B cell (primary cell): ENCODE measurements around the gene LPAR2. TPM values are rescaled to one million over a fixed set of nuclear protein-coding genes. Genes with fewer than 3 reads are reported as not detected.

ENCODE experiments used
- ATAC-seq: fragments of 200-7000 bp; cut with Tn5 transposase; one replicate; pipeline ENCODE4 v1.10.0; 2021; ENCODE audit warnings: low read depth, mild to moderate bottlenecking, moderate number of reproducible peaks, moderate library complexity
- CTCF ChIA-PET: fragments of 350-600 bp; sonication (Branson Sonifier 250); formaldehyde crosslinking; loops from one replicate; lab custom pipeline; 2021; ENCODE audit warnings: antibody characterized with exemption, inconsistent platforms; lab: Charles Lee
- POLR2A ChIA-PET: fragments of 350-600 bp; sonication (Branson Sonifier 250); formaldehyde crosslinking; loops from one replicate; lab custom pipeline; 2021; ENCODE audit warnings: antibody characterized with exemption; lab: Charles Lee
- DNase-seq: peaks from one replicate; pipeline ENCODE4 v3.0.0; 2013
- H2AFZ ChIP-seq: 2 replicates; pipeline ENCODE4 v1.6.1; 2012; ENCODE audit warnings: mild to moderate bottlenecking, low read depth, low read length; ENCODE audit not compliant: insufficient read depth, poor library complexity, severe bottlenecking
- H3K27ac ChIP-seq, 2 donors: 1 replicate in 1 of 2; 2 replicates in 1 of 2; pipeline ENCODE4 v1.5.1; 2012 to 2013; ENCODE audit warnings: low read length in 2 of 2, mild to moderate bottlenecking in 2 of 2, moderate library complexity in 1 of 2
- H3K27me3 ChIP-seq, 4 experiments: fragments of 200-600 bp in 1 of 4; sonication (generic) in 1 of 4; replicated peaks in 1 of 4; 1 replicate in 2 of 4; 2 replicates in 2 of 4; pipeline versions ENCODE4 v1.6.1 to v1.7.0; 2013 to 2016; ENCODE audit warnings: low read length in 3 of 4, mild to moderate bottlenecking in 2 of 4, mixed read lengths in 1 of 4, moderate library complexity in 1 of 4; ENCODE audit not compliant: insufficient read depth in 4 of 4, control insufficient read depth in 3 of 4; ENCODE audit errors: control extremely low read depth in 1 of 4
- H3K36me3 ChIP-seq, 2 experiments: replicated peaks in 1 of 2; 1 replicate in 1 of 2; 2 replicates in 1 of 2; pipeline versions ENCODE4 v1.6.1 to v1.7.1; 2013; ENCODE audit warnings: low read length in 1 of 2; ENCODE audit not compliant: insufficient read depth in 2 of 2, control insufficient read depth in 1 of 2; ENCODE audit errors: control extremely low read depth in 1 of 2, extremely low read depth in 1 of 2
- H3K4me1 ChIP-seq, 2 donors: fragments of 200-600 bp in 1 of 2; sonication (generic) in 1 of 2; 1 replicate in 1 of 2; 2 replicates in 1 of 2; pipeline versions ENCODE4 v1.5.1 to v1.6.1; 2013 to 2017; ENCODE audit warnings: low read length in 2 of 2; ENCODE audit not compliant: control insufficient read depth in 2 of 2, insufficient read depth in 2 of 2
- H3K4me2 ChIP-seq: replicated peaks from 2 replicates; pipeline ENCODE3; 2012; ENCODE audit warnings: mild to moderate bottlenecking, low read depth, low read length; ENCODE audit not compliant: poor library complexity, severe bottlenecking
- H3K4me3 ChIP-seq, 5 experiments: fragments of 200-600 bp in 1 of 5; sonication (generic) in 1 of 5; 1 replicate in 3 of 5; 2 replicates in 2 of 5; pipeline versions ENCODE4 v1.5.1 to v1.7.0; 2011 to 2016; ENCODE audit warnings: low read length in 4 of 5, mild to moderate bottlenecking in 4 of 5, low read depth in 2 of 5, control low read depth in 1 of 5, moderate library complexity in 1 of 5; ENCODE audit not compliant: insufficient read depth in 1 of 5; ENCODE audit errors: control extremely low read depth in 1 of 5, extremely low read depth in 1 of 5
- H3K79me2 ChIP-seq: fragments of 200-600 bp; sonication (generic); one replicate; pipeline ENCODE4 v1.6.0; 2016; ENCODE audit warnings: low read length; ENCODE audit not compliant: control insufficient read depth, insufficient read depth
- H3K9ac ChIP-seq: fragments of 200-600 bp; sonication (generic); 2 replicates; pipeline ENCODE4 v1.6.1; 2017; ENCODE audit warnings: mild to moderate bottlenecking, low read length, moderate library complexity
- H3K9me3 ChIP-seq, 3 donors: one replicate each; pipeline versions ENCODE4 v1.6.1 to v1.7.1; 2013; ENCODE audit warnings: low read length in 2 of 3; ENCODE audit not compliant: control insufficient read depth in 2 of 3, insufficient read depth in 1 of 3; ENCODE audit errors: control extremely low read depth in 1 of 3
- H4K20me1 ChIP-seq: 2 replicates; pipeline ENCODE4 v1.6.0; 2012; ENCODE audit warnings: mild to moderate bottlenecking, low read length; ENCODE audit not compliant: insufficient read depth, control insufficient read depth, poor library complexity, severe bottlenecking
- H3K27ac Mint-ChIP-seq: one replicate; pipeline ENCODE4 v1.8.0; 2021; ENCODE audit warnings: mixed read lengths
- H3K27me3 Mint-ChIP-seq: one replicate; pipeline ENCODE4 v1.8.0; 2021; ENCODE audit warnings: mixed read lengths
- H3K4me1 Mint-ChIP-seq: one replicate; pipeline ENCODE4 v1.8.0; 2021; ENCODE audit warnings: mixed read lengths
- H3K4me3 Mint-ChIP-seq: one replicate; pipeline ENCODE4 v1.8.0; 2021; ENCODE audit warnings: mixed read lengths
- H3K9me3 Mint-ChIP-seq: one replicate; pipeline ENCODE4 v1.8.0; 2022; ENCODE audit warnings: mixed read lengths; ENCODE audit not compliant: insufficient read depth
- CTCF ChIP-seq: fragments of 200-600 bp; IDR thresholded peaks from one replicate; pipeline ENCODE4 v1.8.0; 2022; ENCODE audit warnings: antibody characterized with exemption, mild to moderate bottlenecking
- EZH2 ChIP-seq: IDR thresholded peaks from 2 replicates; pipeline ENCODE4 v1.6.1; 2012; ENCODE audit warnings: borderline replicate concordance, low read depth, mild to moderate bottlenecking, moderate library complexity, low read length; ENCODE audit not compliant: insufficient read depth, poor library complexity, severe bottlenecking
- WGBS: methylation state at CpG from one replicate; pipeline ENCODE4 v1.1.5; 2013; ENCODE audit warnings: missing lambda C conversion rate; ENCODE audit not compliant: insufficient coverage; 5-methylcytosine and 5-hydroxymethylcytosine counted together
- intact Hi-C: fragments of 100-400 bp; cut with micrococcal nuclease; formaldehyde crosslinking; loops from one replicate; pipeline ENCODE4 v1.10.0; 2022
- polyA plus RNA-seq: library from polyadenylated mRNA; depleted of rRNA; stranded (reverse); fragments of >200 nt; gene quantifications from 2 replicates; pipeline ENCODE4 v1.2.3, GENCODE V29; 2012
- total RNA-seq, 2 donors: library from RNA; stranded (reverse); fragments of 120-200 nt in 1 of 2; gene quantifications; 1 replicate in 1 of 2; 2 replicates in 1 of 2; pipeline versions ENCODE4 v1.2.3 to v1.2.4, GENCODE V29; 2013 to 2022

Gene LPAR2
- total and polyA plus RNA-seq, 2 donors (not counting 1 experiment from before 2014, with no cell fraction given), result 27.1 to 37.2 TPM

GRCh38 chr19:19654441-19654840, 26.4 kb upstream of the LPAR2 start:
- POLR2A ChIA-PET, result no interaction called here

More at GRCh38 chr19:19654441-19654840, 26.4 kb upstream of the LPAR2 start:
- Mint-ChIP-seq H3K27me3 (no peaks in the 10 kb centered on the region), H3K27ac (no peak overlapping the region), H3K4me3 (no peak overlapping the region), H3K4me1 (no peaks in the 10 kb centered on the region), H3K9me3 (no peaks in the 10 kb centered on the region)
- H3K27me3 ChIP-seq, result no peaks in the 10 kb centered on the region
- no peaks in the 10 kb centered on the region for H3K9me3 ChIP-seq
- no peak overlapping the region for H2AFZ ChIP-seq
- no peak overlapping the region for H3K4me3 ChIP-seq
- H3K79me2 ChIP-seq, result peaks cover 64% of the 10 kb centered on the region
- peaks cover 0 to 97% of the 10 kb centered on the region in 2 experiments for H3K36me3 ChIP-seq
- no peak for ATAC-seq
- DNase-seq, result no peak
- no peak overlapping the region for H3K9ac ChIP-seq
- no peak overlapping the region for H3K4me2 ChIP-seq
- H3K4me1 ChIP-seq, result no peaks in the 10 kb centered on the region
- CTCF ChIA-PET, result interaction anchor here (2.0 kb wide), 1 partner anchor 11 kb away, joined by 5 read pairs; the partner anchor contains the start of gene GMIP
- TF ChIP-seq EZH2, result no peak
- TF ChIP-seq CTCF, result no peak
- intact Hi-C loops, result no loop called here
- H3K27ac ChIP-seq, result no peak overlapping the region
- H4K20me1 ChIP-seq, result peaks cover 36% of the 10 kb centered on the region
- WGBS, result 97% methylated on average over 15 of the region's 15 CpGs
